Bronchial epithelial cell (primary cell): Measurements from ENCODE around the gene ZPR1. TPM values are rescaled to one million over a fixed set of nuclear protein-coding genes. Genes with fewer than 3 reads are reported as not detected.
"Not testable (repeated sequence)": the region's sequence is repeated elsewhere in the genome, so short reads cannot be mapped to it uniquely, and the experiment has no call there.

ENCODE experiments used
- DNase-seq: peaks from one replicate; pipeline ENCODE4 v3.0.0-alpha.2; 2010; ENCODE audit warnings: low read depth
- FAIRE-seq: peaks from 2 replicates; lab custom pipeline; 2011; peaks lifted over from hg19 to GRCh38; lab: Jason Lieb, UNC
- H3K27me3 ChIP-seq: 2 replicates; pipeline ENCODE4 v1.5.1; 2011; ENCODE audit warnings: low read length; ENCODE audit not compliant: control insufficient read depth, insufficient read depth
- H3K36me3 ChIP-seq: 2 replicates; pipeline ENCODE4 v1.5.1; 2011; ENCODE audit warnings: low read length; ENCODE audit not compliant: control insufficient read depth, insufficient read depth
- H3K4me3 ChIP-seq: 2 replicates; pipeline ENCODE4 v1.5.1; 2011; ENCODE audit warnings: mild to moderate bottlenecking, low read depth, low read length, control low read depth
- total RNA-seq: library from RNA; depleted of rRNA; stranded (reverse); fragments of >200 nt; gene quantifications from 2 replicates; pipeline ENCODE4 v1.2.1, GENCODE V29; 2014
- TF ChIP-seq, protein P1 (sequence below): IDR thresholded peaks from 2 replicates; pipeline ENCODE4 v1.5.1; 2011; ENCODE audit warnings: mild to moderate bottlenecking, moderate library complexity, low read length, control low read depth, inconsistent platforms; ENCODE audit not compliant: insufficient read depth, severe bottlenecking

The ZPR1 gene
- total RNA-seq, 1 donor from 2014 or later, result 74.2 TPM

DNA sequence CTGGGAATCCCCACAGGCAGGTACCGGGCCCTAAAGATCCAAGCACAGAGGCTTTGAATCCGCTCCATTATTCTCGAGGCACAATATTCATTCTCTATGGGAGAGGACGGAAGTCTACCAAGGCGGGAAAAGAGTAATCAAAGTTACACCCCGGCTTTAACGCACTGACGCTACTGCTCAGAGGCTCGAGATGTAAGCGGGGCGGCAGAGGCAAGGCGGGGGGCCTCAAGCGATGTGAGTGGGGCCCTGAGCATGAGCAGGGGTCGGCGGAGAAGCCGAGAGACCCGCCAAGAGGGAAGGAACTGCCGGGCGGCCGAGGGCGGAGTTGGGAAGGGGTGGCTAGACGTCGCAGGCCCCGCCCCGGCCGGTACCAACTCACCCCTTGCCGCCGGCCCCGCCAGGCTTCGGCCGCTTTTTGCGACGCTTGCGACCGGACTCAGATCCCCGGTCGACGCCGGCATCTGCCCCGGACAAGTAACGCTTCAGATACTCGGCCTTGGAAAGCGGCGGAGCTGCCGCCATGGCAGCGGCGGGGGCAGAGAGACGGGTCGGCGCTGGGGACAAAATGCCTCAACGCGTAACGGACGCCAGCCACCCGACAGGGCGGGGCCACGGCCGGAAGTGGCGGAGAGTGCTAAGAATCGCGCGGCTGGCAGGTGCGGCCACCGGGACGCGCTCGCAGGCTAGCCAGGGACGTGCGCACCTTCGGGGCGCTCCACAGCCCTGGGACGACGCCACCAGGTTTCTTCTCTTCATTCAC lies 15.2 kb downstream of the ZPR1 start, which contains the start of gene BUD13:
Gene BUD13 (minus strand): TSS at position 545 of the 760 bp plus-strand sequence. CDS start 23 bp downstream, at position 522.
- DNase-seq (peak; percentile 67), FAIRE-seq (no peak)
- Histone ChIP-seq H3K4me3 (peak within 1 kb of the TSS; percentile 70), H3K27me3 (no peaks in the 10 kb centered on the region), H3K36me3 (peaks cover 2% of the 10 kb centered on the region)
- TF ChIP-seq, protein P1, sequence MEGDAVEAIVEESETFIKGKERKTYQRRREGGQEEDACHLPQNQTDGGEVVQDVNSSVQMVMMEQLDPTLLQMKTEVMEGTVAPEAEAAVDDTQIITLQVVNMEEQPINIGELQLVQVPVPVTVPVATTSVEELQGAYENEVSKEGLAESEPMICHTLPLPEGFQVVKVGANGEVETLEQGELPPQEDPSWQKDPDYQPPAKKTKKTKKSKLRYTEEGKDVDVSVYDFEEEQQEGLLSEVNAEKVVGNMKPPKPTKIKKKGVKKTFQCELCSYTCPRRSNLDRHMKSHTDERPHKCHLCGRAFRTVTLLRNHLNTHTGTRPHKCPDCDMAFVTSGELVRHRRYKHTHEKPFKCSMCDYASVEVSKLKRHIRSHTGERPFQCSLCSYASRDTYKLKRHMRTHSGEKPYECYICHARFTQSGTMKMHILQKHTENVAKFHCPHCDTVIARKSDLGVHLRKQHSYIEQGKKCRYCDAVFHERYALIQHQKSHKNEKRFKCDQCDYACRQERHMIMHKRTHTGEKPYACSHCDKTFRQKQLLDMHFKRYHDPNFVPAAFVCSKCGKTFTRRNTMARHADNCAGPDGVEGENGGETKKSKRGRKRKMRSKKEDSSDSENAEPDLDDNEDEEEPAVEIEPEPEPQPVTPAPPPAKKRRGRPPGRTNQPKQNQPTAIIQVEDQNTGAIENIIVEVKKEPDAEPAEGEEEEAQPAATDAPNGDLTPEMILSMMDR, result no peak

DNA sequence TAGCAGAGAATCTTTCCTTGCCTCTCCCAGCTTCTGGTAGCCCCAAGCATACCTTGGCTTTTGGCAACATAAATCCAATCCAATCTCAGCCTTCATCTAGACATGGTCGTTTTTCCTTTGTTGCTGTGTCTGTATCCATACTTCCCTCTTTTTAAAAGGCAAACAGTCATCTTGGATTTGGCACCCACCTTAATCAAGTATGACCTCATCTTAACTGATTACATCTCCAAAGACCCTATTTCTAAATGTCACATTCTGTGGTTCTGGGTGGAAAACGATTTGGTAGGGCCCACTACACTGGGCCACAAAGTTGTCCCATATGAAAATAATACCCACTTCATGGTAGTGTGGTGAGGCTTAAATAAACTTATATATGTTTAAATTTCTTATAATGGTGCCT lies 15.9 kb downstream of the ZPR1 start:
- Histone ChIP-seq H3K4me3 (peak overlapping the region; percentile 70), H3K36me3 (peaks cover 4% of the 10 kb centered on the region), H3K27me3 (no peaks in the 10 kb centered on the region)
- DNase-seq (no peak), FAIRE-seq (no peak)
- TF ChIP-seq, protein P1, result no peak

DNA sequence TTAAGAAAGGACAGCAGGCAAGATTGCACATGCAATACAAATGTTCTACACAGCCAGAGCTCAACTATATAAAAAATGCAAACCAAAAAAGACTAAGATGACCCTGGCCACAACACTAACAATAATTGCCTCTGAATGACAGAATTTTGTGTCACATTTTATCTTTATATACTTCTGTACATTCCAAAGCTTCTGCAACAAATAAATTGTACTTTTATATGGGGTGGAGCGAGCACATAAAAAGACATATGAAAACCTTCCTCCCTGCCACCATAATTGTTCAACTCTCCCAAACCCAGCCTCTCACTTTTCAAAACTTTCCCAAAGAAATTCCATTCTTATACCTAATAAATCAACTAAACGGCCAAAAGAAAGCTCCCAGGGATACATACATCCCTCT lies 25.7 kb downstream of the ZPR1 start:
- DNase-seq, result no peak
- peaks cover 5% of the 10 kb centered on the region for H3K36me3 ChIP-seq
- no peaks in the 10 kb centered on the region for H3K27me3 ChIP-seq
- TF ChIP-seq, protein P1, result no peak
- no peak for FAIRE-seq
- no peak overlapping the region for H3K4me3 ChIP-seq

DNA sequence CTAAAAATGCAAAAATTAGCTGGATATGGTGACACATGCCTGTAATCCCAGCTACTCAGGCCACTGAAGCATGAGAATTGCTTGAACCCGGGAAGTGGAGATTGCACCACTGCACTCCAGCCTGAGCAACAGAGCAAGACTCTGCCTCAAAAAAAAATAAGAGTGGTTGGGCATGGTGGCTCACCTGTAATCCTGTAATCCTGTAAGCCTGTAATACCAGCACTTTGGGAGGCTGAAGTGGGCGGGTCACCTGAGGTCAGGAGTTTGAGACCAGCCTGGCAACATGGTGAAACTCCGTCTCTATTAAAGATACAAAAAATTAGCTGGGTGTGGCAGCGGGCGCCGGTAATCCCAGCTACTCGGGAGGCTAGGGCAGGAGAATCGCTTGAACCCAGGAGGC lies 31.8 kb downstream of the ZPR1 start:
- H3K27me3 ChIP-seq, DNase-seq, H3K4me3 ChIP-seq, H3K36me3 ChIP-seq, FAIRE-seq: not testable (repeated sequence)

DNA sequence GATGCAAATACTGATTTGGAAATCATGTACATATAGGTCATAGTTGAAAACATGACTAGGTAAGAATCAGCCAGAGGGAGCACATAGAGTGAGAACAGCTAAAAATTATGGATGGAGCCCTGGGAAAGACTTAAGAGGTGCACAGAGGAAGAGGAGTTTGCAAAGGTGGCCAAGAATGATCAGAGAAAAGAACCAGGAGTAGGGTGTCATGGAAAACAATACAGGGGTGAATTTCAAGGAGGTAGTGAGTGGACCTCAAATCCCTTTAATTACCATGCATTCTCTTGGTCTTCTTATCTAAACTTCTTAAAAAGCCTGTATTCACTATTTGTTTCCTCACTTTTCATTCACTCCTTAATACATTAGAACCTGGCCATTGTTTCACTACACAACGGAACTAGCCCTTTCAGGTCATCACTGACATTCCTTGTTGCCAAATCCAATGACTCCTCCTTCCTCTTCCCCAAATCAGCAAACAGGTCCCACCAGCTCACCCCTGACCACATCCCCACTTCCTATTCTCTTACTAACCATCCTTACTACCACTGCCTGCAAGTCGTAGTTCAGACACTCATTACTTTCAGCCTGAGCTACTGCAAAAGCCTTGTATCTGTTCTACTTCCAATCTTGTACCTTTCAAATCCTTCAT lies 37.6 kb downstream of the ZPR1 start:
- Histone ChIP-seq H3K27me3 (no peaks in the 10 kb centered on the region), H3K36me3 (peaks cover 5% of the 10 kb centered on the region), H3K4me3 (no peak overlapping the region)
- DNase-seq, result no peak
- no peak for FAIRE-seq
- TF ChIP-seq, protein P1, result no peak

DNA sequence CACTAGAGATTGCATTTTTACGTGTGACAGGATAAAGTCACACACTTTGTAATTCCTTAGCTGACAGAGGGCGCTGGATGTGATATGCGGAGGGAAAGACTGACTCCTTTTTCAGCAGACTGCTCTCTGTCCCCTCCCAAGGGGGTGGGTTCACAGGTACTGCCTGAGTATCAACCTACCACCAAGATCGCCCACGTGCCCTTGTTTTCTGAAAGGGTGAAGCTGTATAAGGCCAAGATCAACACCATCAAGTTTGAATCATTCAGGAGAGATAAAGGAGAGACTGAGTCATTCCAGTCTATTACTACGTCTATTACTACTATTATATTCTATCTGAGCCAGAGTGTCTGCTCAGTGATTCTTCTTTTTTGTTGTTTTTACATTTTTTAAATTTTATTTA lies 45.7 kb downstream of the ZPR1 start:
- TF ChIP-seq, protein P1, result no peak
- no peak for FAIRE-seq
- peak; percentile 77 for DNase-seq
- Histone ChIP-seq H3K4me3 (no peak overlapping the region), H3K27me3 (no peaks in the 10 kb centered on the region), H3K36me3 (no peaks in the 10 kb centered on the region)
